DND-41 (cell line): ENCODE results near the gene SLC29A4.

Experiments used
- CTCF ChIP-seq: IDR thresholded peaks from 2 replicates; pipeline ENCODE4 v1.5.1; 2012; ENCODE audit warnings: borderline replicate concordance, low read length, moderate library complexity, mild to moderate bottlenecking; ENCODE audit not compliant: poor library complexity, severe bottlenecking; ENCODE audit errors: extremely low read depth
- EZH2 ChIP-seq: IDR thresholded peaks from 3 replicates; pipeline ENCODE4 v1.6.1; 2012; ENCODE audit warnings: borderline replicate concordance, low read depth, mild to moderate bottlenecking, moderate library complexity, low read length, inconsistent platforms; ENCODE audit not compliant: severe bottlenecking

GRCh38 chr7:5350174-5350463, 67.4 kb downstream of the SLC29A4 start:
- no peak for TF ChIP-seq CTCF
- TF ChIP-seq EZH2: no peak
